Measurements from ENCODE around the gene KCNQ2.

GRCh38 chr20:63363013-63363957, 109.2 kb downstream of the KCNQ2 start:
- TF ChIP-seq CTCF (IDR thresholded peaks at IDR 0.05) (no peak), POLR2A (IDR thresholded peaks at IDR 0.05) (no peak)

Measured in ovary (tissue), 3 donors.